Activated T-cell treated with anti-CD3 and anti-CD28 coated beads for 1 hour (primary cell): ENCODE results near the gene ZNF439.
"Not testable (repeated sequence)": the region's sequence is repeated elsewhere in the genome, so short reads cannot be mapped to it uniquely, and the experiment has no call there.

Source experiments
- DNase-seq: peaks from one replicate; pipeline ENCODE4 v3.0.0-alpha.2; 2020; ENCODE audit warnings: low read depth

The ZNF439 gene

DNA sequence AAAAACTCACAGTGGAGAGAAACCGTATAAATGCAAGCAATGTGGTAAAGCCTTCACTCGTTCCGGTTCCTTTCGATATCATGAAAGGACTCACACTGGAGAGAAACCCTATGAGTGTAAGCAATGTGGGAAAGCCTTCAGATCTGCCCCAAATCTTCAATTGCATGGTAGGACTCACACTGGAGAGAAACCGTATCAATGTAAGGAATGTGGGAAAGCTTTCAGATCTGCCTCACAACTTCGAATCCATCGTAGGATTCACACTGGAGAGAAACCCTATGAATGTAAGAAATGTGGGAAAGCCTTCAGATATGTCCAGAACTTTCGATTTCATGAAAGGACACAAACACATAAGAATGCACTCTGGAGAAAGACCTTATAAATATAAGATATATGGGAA is 19.7 kb downstream of the ZNF439 start:
- DNase-seq, result no peak

DNA sequence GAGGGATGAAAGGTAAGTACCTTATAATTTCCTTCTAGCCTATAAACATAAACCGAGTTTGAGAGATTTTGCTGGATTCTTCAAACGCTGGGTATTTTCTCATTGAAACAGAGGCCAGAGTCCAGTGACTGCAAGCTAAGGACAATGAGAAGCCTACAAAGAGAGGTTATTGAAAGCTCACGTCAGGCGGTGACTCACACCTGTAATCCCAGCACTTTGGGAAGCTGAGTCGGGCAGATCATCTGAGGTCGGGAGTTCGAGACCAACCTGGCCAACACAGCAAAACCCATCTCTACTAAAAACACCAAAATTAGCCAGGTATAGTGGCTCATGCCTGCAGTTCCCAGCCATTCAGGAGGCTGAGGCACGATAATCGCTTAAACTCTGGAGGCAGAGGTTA is 24.1 kb downstream of the ZNF439 start:
- no peak for DNase-seq

DNA sequence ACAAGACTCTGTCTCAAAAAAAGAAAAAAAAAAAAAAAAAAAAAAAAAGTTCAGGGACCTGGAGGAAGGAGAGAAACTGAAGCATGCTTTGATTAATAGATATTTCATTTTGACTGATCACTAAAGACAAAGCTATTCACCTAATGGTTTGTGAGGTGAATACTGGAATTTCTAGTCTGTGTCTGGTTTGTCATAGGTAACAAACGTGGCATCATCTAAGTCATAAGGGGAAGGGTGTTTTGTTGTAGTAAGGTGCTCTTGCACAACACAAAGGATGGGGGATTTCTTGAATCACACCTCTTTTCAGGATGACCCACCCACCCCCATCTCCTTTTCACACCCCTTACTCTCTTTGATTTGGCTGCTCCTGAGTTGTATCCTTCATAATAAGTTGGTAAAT is 25.2 kb downstream of the ZNF439 start:
- no peak for DNase-seq

DNA sequence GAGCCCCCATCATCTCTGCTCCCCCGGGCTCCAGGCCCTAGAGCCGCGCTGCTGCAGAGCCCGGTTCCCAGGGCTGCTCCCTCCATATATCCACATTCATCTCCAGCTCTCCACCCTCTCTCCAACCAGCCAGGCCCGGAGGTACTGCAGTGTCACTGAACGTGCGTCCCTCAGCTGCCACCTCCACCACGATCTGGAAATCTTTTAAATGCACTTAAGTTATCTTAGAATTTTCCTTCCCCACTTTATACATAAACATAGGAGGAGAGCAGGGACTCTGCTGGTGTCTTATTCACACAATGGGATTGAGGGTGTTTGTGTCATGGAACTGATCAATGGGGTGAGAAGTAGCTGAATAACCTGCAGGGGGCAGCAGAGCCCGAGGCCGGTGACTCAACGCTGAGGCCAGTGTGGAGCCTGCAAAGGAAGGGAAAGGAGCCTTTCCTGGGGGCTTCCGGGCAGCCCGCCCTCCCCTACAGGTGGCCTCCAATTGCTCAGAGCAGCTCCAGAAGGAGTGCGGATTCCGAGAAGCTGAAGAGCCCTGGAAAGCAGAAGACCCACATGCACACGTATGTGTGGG is 31.3 kb downstream of the ZNF439 start:
- DNase-seq, result peak; percentile 44

DNA sequence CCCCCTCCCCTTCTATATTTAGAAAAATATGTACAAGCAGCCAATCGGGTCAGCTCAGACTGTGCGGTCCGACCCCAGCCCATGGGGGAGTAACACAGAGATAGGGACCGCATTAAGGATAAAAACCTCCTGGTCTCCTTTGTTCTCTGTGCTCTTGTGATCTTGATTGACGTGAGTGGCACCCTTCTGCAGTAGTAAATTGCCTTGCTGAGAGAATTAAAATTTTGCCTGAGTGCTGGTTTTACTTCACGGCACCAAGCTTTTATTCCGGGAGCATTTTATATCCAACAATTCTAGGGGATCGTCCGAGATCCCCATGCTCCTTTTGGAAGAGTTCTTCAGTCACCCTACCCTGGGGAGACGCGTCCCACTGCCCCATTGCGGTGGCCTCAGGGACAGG is 32.1 kb downstream of the ZNF439 start:
- no peak for DNase-seq

DNA sequence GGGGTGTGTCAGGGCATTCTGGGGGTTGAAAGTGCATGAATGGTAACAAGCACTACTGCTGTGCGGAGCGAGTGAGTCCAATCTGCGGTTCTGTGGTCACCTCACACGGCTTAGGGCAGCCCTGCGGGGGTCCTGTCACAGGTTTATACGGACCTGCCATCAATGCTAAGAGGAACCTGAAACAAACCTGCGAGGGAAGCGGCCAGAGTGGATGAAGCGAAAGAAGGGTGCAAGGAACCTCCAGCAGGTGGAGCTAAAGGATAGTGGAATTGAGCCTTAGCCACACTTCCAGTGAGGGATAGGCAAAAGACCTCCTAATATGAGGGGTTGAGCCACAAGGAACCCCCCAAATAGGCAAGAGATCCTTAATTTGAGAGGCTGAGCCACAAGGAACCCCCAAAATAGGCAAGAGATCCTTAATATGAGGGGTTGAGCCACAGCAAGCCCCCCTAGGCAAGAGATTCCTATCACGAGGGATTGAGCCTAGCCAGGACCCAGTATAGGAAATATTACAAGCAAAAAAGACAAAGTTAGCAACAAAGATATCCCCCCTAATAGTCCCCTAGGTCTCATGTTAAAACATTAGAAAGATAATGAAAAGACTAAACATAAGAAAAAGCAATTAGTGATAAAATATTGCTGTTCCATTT is 32.8 kb downstream of the ZNF439 start:
- peak; percentile 52 for DNase-seq

DNA sequence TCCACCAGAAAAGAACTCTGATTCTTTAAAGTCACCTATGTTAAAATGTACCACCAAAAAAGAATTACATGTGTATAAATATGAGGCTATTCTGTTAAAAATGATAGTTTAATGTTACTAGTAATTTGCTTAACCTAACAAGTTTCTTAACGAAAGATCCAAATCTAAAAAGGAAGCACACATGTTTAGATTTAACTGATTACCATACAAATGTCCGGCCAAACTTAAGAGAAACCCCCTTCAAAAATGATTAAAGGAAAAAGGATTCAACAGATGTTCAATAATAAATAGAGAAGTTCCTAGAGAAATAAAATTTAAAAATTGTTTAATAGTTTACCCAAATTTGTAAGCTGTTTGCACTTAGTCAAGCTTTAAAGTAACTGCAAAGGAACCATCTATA is 34.1 kb downstream of the ZNF439 start:
- DNase-seq, result no peak

DNA sequence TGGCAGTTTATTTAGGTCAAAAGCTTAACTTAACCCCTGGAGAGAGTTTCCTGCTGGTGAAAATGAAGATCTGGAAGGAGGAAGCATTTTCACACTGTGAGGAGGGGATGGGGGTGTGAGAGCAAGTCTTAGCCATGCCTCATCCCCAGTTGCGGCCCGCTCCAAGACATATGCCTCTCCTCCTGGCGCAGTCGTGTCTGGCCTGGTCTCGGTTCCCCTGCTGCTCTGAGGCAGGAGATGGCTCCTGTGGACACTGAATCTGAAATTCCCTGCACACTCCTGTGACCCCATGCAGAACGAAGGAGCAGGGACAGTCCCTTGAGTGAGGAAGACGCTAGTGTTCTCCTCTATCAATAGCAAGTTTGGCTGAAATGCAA is 38.7 kb downstream of the ZNF439 start:
- no peak for DNase-seq

DNA sequence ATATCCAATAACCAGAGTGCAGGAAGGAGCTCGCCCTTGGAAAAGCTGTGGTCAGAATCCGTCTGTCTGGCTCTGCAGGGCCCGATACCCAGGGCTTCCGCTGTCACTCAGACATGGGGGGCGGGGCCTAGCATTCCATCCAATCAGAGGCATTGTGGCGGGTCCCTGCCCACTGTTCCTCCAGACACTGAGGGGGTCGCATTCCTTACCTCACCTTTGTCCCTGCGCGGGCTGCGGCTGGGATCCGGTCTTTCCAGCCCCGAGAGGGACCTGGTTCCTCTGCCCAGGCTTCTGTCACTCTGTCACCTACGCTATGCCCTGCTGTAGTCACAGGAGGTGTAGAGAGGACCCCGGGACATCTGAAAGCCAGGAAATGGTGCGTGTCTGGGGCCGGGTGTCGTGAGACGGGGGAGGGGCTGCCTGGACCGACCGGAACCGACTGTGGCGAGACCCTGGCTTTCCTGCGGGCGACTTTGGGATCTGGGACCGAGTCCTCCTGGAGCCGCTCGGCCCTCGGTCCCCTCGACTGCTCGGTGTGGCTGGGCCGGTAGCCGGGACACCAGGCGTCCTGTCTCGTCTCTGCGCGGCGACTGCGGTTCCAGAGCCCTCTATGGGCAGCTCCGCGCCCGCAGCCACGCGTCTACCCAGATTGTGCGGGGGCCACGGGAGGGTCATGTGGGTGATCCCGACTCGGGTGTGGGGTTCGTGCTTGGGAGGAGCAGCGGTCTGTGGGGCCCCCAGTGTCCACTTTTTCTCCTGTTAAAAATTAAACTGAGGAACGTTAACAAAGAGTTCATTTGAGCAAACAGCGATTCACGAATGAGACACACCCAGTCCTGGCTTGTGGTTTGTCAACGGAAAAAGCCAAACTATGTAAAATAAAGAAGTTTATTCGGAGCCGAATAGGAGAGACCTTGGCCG is 39.3 kb downstream of the ZNF439 start, which contains the start of gene ZNF69:
Gene ZNF69, plus strand, starts transcription at position 172 of the 921 bp plus-strand sequence. Its CDS starts 142 bp downstream, at position 314.
- DNase-seq, result peak; percentile 55

DNA sequence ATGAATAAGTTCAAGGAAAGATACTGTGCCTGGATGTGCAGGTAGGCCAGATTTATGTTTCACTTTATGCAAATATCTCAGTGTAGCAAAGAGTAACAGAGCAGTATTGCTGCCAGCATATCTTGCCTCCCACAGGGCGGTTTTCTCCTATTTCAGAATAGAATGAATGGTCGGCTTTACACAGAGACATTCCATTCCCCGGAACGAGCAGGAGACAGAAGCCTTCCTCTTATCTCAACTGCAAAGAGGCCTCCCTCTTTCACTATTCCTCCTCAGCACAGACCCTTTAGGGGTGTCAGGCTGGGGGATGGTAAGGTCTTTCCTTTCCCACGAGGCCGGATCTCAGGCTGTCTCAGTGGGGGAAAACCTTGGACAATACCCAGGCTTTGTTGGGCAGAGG is 41.4 kb downstream of the ZNF439 start:
- DNase-seq, result not testable (repeated sequence)

DNA sequence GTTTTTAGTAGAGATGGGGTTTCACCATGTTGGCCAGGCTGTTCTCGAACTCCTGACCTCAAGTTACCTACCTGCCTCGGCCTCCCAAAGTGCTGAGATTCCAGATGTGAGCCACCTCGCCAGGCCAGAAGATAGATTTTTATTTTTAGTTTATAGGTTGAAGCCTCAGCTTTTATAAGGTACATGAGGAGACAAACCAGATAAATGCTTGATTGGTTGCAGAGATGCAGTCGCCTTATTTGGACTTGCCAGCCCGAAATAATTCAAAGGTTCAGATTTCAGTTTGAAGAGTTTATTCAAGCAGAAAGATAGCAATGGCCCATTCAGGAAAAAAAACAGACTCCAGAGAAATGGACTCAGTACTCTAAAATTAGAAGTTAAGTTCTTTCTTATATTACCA is 42.1 kb downstream of the ZNF439 start:
- DNase-seq, result no peak

DNA sequence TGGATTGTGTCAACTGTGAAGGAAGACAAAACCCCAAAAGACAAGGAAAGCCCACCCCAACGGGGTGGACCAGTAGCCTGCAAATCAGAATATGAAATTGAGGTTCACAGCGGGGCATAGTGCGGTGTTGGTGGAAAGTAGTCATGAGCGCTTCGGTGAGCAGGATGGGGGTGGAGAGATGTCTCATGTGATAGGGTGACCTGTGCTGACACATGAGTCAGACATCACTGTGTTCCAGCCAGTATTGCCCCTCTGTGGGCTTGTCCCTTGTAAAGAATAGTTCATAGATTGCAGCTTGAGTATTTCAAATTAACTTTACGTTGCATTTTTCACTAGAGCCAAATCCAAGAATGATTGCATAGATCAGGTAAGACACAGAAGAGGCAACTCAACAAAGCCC is 46.3 kb downstream of the ZNF439 start:
- no peak for DNase-seq

DNA sequence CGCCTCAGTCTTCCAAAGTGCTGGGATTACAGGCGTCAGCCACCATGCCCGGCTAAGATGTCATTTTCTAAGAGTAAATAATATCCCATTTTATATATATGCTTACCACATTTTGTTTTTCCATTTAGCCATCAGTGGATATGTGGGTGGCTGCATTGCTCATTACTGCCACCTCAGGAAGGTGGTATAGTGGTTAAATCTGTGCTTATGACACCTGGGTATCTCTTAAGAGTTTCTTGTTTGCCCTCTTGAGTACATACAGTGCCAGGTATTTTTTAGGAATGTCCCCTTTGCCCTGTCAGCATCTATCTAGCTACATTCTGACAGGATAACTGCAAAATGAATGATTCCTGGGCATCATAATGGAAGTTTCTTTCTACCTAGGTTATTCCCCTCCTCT is 53.7 kb downstream of the ZNF439 start:
- DNase-seq, result no peak

DNA sequence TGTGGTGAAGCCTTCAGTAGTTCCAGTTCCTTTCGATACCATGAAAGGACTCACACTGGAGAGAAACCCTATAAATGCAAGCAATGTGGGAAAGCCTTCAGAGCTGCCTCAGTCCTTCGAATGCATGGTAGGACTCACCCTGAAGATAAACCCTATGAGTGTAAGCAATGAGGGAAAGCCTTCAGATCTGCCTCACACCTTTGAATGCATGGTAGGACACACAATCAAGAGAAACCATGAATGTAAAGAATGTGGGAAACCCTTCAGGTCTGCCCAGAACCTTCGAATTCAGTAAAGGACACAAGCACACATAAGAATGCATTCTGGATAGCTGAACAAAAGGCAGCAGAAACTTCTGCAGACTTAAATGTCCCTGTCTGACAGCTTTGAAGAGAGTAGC is 57.4 kb downstream of the ZNF439 start:
- DNase-seq, result no peak

DNA sequence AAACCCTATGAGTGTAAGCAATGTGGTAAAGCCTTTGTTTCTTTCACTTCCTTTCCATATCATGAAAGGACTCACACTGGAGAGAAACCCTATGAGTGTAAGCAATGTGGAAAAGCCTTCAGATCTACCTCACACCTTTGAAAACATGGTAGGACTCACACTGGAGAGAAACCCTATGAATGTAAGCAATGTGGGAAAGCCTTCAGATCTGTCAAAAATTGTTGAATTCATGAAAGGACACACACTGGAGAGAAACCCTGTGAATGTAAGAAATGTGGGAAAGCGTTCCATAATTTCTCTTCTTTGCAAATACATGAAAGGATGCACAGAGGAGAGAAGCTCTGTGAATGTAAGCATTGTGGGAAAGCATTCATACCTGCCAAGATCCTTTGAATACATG is 63.4 kb downstream of the ZNF439 start:
- DNase-seq, result not testable (repeated sequence)

DNA sequence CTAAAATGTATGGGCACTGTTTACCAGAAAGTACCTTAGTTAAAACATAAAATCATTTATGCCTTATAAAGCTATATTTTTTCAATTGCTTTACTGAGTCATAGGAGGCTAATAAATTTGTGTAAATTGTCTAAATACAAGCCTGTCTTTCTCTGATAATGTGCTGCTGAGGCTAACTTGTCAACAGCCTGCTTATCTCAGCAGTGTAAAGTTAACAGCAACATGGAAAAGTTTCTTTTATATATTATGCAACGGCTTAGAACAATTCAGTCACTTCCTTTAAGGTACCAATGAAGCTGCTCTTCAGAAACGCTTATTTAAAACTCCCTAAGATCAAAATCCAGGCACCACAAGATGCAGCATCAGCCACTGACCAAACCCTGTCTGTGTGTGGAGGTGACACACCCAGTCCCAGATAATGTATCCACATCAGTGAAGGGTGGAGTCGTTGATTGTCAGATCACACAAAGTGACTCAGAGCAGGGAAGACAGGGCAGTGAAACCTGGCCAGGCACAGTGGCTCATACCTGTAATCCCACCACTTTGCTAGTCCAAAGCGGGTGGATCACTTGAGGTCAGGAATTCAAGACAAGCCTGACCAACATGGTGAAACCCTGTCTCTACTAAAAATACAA is 66.0 kb downstream of the ZNF439 start:
- DNase-seq, result not testable (repeated sequence)
